ENCODE results near the gene KBTBD4. TPM values are rescaled to one million over a fixed set of nuclear protein-coding genes. Genes with fewer than 3 reads are reported as not detected.
"Not testable (repeated sequence)": the region's sequence is repeated elsewhere in the genome, so short reads cannot be mapped to it uniquely, and the experiment has no call there.

KBTBD4 gene
- polyA plus RNA-seq, 3 donors from 2014 or later: 40.2 to 60.8 (median 49.1) TPM

- H3K36me3 Mint-ChIP-seq: no peaks in the 10 kb centered on the region
- peaks cover 0 to 2% (median 0%) of the 10 kb centered on the region in 3 donors for H3K27me3 Mint-ChIP-seq (ENCODE audit: low read depth in 3 of 3)
- peaks cover 70 to 86% of the 10 kb centered on the region in 2 donors for H3K4me1 Mint-ChIP-seq
- H3K27ac Mint-ChIP-seq: peak overlapping the region; percentile 36 to 85 (median 78)
- DNase-seq: no peak
- peak overlapping the region; percentile 48 to 68 (median 58) for H3K4me3 Mint-ChIP-seq
- no peaks in the 10 kb centered on the region for H3K9me3 Mint-ChIP-seq
Measured at GRCh38 chr11:47541070-47541469, 37.7 kb downstream of the KBTBD4 start.

DNA sequence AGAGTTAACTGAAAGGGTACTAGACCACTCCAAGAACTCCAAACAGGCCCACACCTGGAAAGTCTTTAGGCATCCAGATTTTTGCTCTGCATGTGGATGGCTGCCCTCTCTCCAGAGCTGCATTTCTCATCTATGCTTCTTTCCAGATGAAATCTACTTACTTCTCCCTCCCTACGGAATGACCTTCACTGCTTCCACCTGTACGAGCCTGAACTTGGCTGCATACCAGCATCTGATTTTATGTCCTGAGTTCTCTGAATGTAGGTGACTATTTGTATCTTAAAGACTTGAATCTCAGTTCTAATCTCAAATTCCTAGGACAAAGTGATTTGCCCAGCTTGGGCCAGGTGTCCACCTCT lies 39.1 kb downstream of the KBTBD4 start:
- Mint-ChIP-seq H3K27me3 (ENCODE audit: low read depth in 3 of 3) (peaks cover 0 to 2% (median 0%) of the 10 kb centered on the region in 3 donors), H3K36me3 (no peaks in the 10 kb centered on the region), H3K9me3 (no peaks in the 10 kb centered on the region), H3K27ac (peak overlapping the region in 5 of 6 donors; percentile 36 to 85 (median 58)), H3K4me1 (peaks cover 73 to 89% of the 10 kb centered on the region in 2 donors), H3K4me3 (peak overlapping the region; percentile 3 to 68 (median 48))
- no peak for DNase-seq

DNA sequence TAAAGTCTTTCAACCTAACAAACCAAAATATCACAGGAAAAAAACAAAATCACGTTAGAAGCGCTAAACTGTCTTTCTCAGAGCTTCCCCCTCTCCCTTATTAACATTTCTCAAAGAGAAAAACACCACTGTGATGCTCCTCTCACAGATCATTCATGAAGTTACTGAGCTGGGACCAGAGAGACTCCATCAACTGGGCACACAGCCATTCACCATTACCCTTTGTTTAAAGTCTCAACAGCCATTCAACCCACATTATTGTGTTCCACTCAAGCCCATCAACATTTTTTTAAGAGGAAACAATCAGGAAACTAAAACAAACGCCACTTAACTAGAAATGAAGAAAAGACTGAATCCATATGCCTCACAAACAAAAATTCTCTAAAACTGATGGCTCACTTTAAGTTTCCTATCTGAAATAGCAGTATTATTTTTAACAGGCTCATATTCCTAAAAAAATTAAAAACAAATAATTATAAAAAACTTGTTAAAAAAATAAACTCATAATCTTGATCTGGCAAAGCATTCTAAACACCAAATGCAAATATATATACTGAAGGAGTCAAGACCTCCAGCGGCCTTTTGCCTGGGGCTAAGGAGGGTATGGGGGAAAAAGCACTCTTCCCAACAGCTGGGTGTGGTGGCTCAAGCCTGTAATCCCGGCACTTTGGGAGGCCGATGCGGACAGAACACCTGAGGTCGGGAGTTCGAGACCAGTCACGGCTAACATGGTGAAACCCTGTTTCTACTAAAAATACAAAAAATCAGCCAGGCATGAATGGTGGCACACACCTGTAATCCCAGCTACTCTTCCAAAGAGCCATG lies 39.8 kb downstream of the KBTBD4 start:
- H3K4me3 Mint-ChIP-seq: no peak overlapping the region
- no peaks in the 10 kb centered on the region for H3K9me3 Mint-ChIP-seq
- peaks cover 0 to 2% (median 0%) of the 10 kb centered on the region in 3 donors for H3K27me3 Mint-ChIP-seq (ENCODE audit: low read depth in 3 of 3)
- DNase-seq: no peak
- no peaks in the 10 kb centered on the region for H3K36me3 Mint-ChIP-seq
- peaks cover 66 to 83% of the 10 kb centered on the region in 2 donors for H3K4me1 Mint-ChIP-seq
- H3K27ac Mint-ChIP-seq: peak overlapping the region; percentile 18 to 68 (median 53)

GRCh38 chr11:47536915-47537314 lies 41.9 kb downstream of the KBTBD4 start:
- Mint-ChIP-seq H3K4me1 (peaks cover 57 to 71% of the 10 kb centered on the region in 2 donors), H3K4me3 (no peak overlapping the region)

GRCh38 chr11:47534704-47535251 lies 44.0 kb downstream of the KBTBD4 start:
- no peak overlapping the region for H3K4me3 Mint-ChIP-seq
- H3K27ac Mint-ChIP-seq: peak overlapping the region in 2 of 6 donors; percentile 14 to 38
- peaks cover 0 to 3% (median 0%) of the 10 kb centered on the region in 3 donors for H3K27me3 Mint-ChIP-seq (ENCODE audit: low read depth in 3 of 3)
- peaks cover 47 to 65% of the 10 kb centered on the region in 2 donors for H3K4me1 Mint-ChIP-seq
- no peak for DNase-seq
- no peaks in the 10 kb centered on the region for H3K36me3 Mint-ChIP-seq
- H3K9me3 Mint-ChIP-seq: no peaks in the 10 kb centered on the region

More at GRCh38 chr11:47536915-47537314, 41.9 kb downstream of the KBTBD4 start:
- peaks cover 0 to 2% (median 0%) of the 10 kb centered on the region in 3 donors for H3K27me3 Mint-ChIP-seq (ENCODE audit: low read depth in 3 of 3)
- H3K9me3 Mint-ChIP-seq: no peaks in the 10 kb centered on the region
- H3K36me3 Mint-ChIP-seq: no peaks in the 10 kb centered on the region
- no peak overlapping the region for H3K27ac Mint-ChIP-seq
- DNase-seq: no peak

- Mint-ChIP-seq H3K27ac (no peak overlapping the region), H3K4me1 (peaks cover 39 to 59% of the 10 kb centered on the region in 2 donors)
Measured at GRCh38 chr11:47533690-47534151, 45.0 kb downstream of the KBTBD4 start.

GRCh38 chr11:47532597-47533213 lies 46.1 kb downstream of the KBTBD4 start:
- no peaks in the 10 kb centered on the region for H3K9me3 Mint-ChIP-seq
- H3K27ac Mint-ChIP-seq: peak overlapping the region in 1 of 6 donors; percentile 7
- no peaks in the 10 kb centered on the region for H3K36me3 Mint-ChIP-seq
- DNase-seq: no peak
- no peak overlapping the region for H3K4me3 Mint-ChIP-seq
- peaks cover 35 to 57% of the 10 kb centered on the region in 2 donors for H3K4me1 Mint-ChIP-seq
- peaks cover 0 to 1% (median 0%) of the 10 kb centered on the region in 3 donors for H3K27me3 Mint-ChIP-seq (ENCODE audit: low read depth in 3 of 3)

More at GRCh38 chr11:47533690-47534151, 45.0 kb downstream of the KBTBD4 start:
- Mint-ChIP-seq H3K9me3 (no peaks in the 10 kb centered on the region), H3K36me3 (no peaks in the 10 kb centered on the region), H3K27me3 (ENCODE audit: low read depth in 3 of 3) (peaks cover 0 to 3% (median 0%) of the 10 kb centered on the region in 3 donors), H3K4me3 (no peak overlapping the region)
- DNase-seq: no peak

DNA sequence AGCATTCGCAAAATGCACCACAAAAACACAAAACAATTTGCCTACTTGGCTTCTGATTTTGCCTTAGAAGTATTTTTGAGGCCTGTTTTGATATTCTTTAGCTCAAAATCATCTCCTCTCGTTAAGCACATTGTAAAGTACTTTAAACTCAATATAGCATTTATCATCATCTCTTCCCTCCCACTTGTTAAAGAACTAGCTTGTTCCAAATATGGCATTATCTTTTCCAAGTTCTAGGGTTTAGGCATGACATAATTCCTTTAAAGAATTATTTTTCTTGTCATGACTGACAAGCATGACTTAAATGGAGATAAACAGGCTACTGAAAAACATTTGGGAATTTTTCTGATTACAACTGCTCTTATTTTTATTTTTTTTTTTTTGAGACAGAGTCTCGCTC lies 47.1 kb downstream of the KBTBD4 start:
- Mint-ChIP-seq H3K36me3 (no peaks in the 10 kb centered on the region), H3K4me3 (no peak overlapping the region), H3K27me3 (ENCODE audit: low read depth in 3 of 3) (peaks cover 0 to 1% (median 0%) of the 10 kb centered on the region in 3 donors), H3K9me3 (no peaks in the 10 kb centered on the region), H3K27ac (peak overlapping the region in 3 of 6 donors; percentile 25 to 32 (median 26)), H3K4me1 (peaks cover 37 to 58% of the 10 kb centered on the region in 2 donors)
- DNase-seq: no peak

GRCh38 chr11:47530721-47531120 lies 48.0 kb downstream of the KBTBD4 start:
- not testable (repeated sequence) for H3K36me3 Mint-ChIP-seq; H3K27me3 Mint-ChIP-seq (ENCODE audit: low read depth in 3 of 3); H3K9me3 Mint-ChIP-seq; H3K4me3 Mint-ChIP-seq; DNase-seq
- peak overlapping the region in 3 of 6 donors; percentile 20 to 79 (median 60) for H3K27ac Mint-ChIP-seq
- H3K4me1 Mint-ChIP-seq: peaks cover 41 to 61% of the 10 kb centered on the region in 2 donors

- no peak for DNase-seq
- peak overlapping the region in 5 of 6 donors; percentile 0 to 79 (median 43) for H3K27ac Mint-ChIP-seq
- no peaks in the 10 kb centered on the region for H3K9me3 Mint-ChIP-seq
- H3K4me1 Mint-ChIP-seq: peaks cover 44 to 65% of the 10 kb centered on the region in 2 donors
- no peak overlapping the region for H3K4me3 Mint-ChIP-seq
- H3K27me3 Mint-ChIP-seq (ENCODE audit: low read depth in 3 of 3): peaks cover 0 to 1% (median 0%) of the 10 kb centered on the region in 3 donors
- H3K36me3 Mint-ChIP-seq: no peaks in the 10 kb centered on the region
Measured at GRCh38 chr11:47529951-47530350, 48.8 kb downstream of the KBTBD4 start.

- no peaks in the 10 kb centered on the region for H3K9me3 Mint-ChIP-seq
- H3K4me1 Mint-ChIP-seq: peaks cover 61 to 77% of the 10 kb centered on the region in 2 donors
- peaks cover 0 to 2% (median 0%) of the 10 kb centered on the region in 3 donors for H3K27me3 Mint-ChIP-seq (ENCODE audit: low read depth in 3 of 3)
- DNase-seq: no peak
- no peak overlapping the region for H3K4me3 Mint-ChIP-seq
- no peak overlapping the region for H3K27ac Mint-ChIP-seq
- H3K36me3 Mint-ChIP-seq: no peaks in the 10 kb centered on the region
Measured at GRCh38 chr11:47527186-47527585, 51.6 kb downstream of the KBTBD4 start.

- peak overlapping the region in 2 of 6 donors; percentile 23 to 55 for H3K27ac Mint-ChIP-seq
- not testable (repeated sequence) for H3K36me3 Mint-ChIP-seq; H3K4me3 Mint-ChIP-seq; H3K9me3 Mint-ChIP-seq; DNase-seq; H3K27me3 Mint-ChIP-seq (ENCODE audit: low read depth in 3 of 3)
- peaks cover 66 to 78% of the 10 kb centered on the region in 2 donors for H3K4me1 Mint-ChIP-seq
Measured at GRCh38 chr11:47526032-47526431, 52.7 kb downstream of the KBTBD4 start.

DNA sequence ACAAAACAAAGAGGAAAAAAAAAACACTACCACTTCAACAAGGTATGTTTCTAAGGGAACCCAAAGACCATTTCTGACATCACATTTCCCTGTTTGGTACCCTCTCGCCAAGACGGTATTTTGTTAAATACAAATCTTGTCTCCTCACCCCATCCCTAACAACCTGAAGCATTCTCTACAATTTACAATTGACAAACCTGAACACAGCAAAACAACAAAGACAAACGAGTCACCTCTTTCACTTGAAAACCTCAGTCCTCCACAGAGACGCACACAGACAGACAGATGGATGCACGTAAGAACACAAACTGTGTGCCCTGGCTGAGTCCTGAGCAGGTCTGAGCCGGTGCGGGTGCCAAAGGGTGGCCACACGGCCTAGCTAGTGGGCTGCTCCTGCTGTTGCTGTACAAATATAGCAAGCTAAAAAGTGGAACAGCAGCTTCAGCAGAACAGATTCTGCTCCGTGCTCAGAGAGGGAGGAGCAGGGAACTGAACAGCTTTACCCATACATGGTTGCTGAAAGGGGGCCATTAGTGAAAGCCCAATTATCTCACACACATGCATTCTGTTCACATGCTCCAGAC lies 54.4 kb downstream of the KBTBD4 start:
- peaks cover 0 to 3% (median 1%) of the 10 kb centered on the region in 3 donors for H3K27me3 Mint-ChIP-seq (ENCODE audit: low read depth in 3 of 3)
- H3K27ac Mint-ChIP-seq: peak overlapping the region; percentile 78 to 88 (median 83)
- no peaks in the 10 kb centered on the region for H3K36me3 Mint-ChIP-seq
- peaks cover 66 to 80% of the 10 kb centered on the region in 2 donors for H3K4me1 Mint-ChIP-seq
- DNase-seq: no peak
- no peaks in the 10 kb centered on the region for H3K9me3 Mint-ChIP-seq
- peak overlapping the region; percentile 29 to 64 (median 48) for H3K4me3 Mint-ChIP-seq

All from immature natural killer cell (primary cell).